HG03139 (cell line): ENCODE data around the gene PPP2R5C.

Experiments used
- ATAC-seq: cut with Tn5 transposase; IDR thresholded peaks from one replicate; pipeline ENCODE4 v1.9.1; 2021; ENCODE audit not compliant: unreplicated experiment

The PPP2R5C gene

GRCh38 chr14:101909371-101910096 lies 148.0 kb downstream of the PPP2R5C start:
- ATAC-seq: no peak

- no peak for ATAC-seq
These were observed 151.3 kb downstream of the PPP2R5C start for GRCh38 chr14:101912841-101913240.

- ATAC-seq: no peak
These were observed 152.6 kb downstream of the PPP2R5C start for GRCh38 chr14:101914083-101914482.

- ATAC-seq: no peak
These were observed 154.6 kb downstream of the PPP2R5C start for GRCh38 chr14:101915871-101916815.

GRCh38 chr14:101916816-101917412 lies 155.4 kb downstream of the PPP2R5C start:
- ATAC-seq: no peak

GRCh38 chr14:101917413-101918017 lies 156.0 kb downstream of the PPP2R5C start:
- ATAC-seq: no peak

GRCh38 chr14:101918065-101918989 lies 156.8 kb downstream of the PPP2R5C start:
- ATAC-seq: no peak

- ATAC-seq: no peak
These were observed 158.8 kb downstream of the PPP2R5C start for GRCh38 chr14:101920271-101920670.

- no peak for ATAC-seq
These were observed 161.4 kb downstream of the PPP2R5C start for GRCh38 chr14:101922866-101923265.

GRCh38 chr14:101925152-101925551 lies 163.6 kb downstream of the PPP2R5C start:
- no peak for ATAC-seq

- ATAC-seq: no peak
These were observed 164.6 kb downstream of the PPP2R5C start for GRCh38 chr14:101926085-101926484.

- no peak for ATAC-seq
These were observed 165.1 kb downstream of the PPP2R5C start for GRCh38 chr14:101926620-101927019.

GRCh38 chr14:101927859-101928258 lies 166.3 kb downstream of the PPP2R5C start:
- no peak for ATAC-seq

GRCh38 chr14:101928415-101928841 lies 166.9 kb downstream of the PPP2R5C start:
- no peak for ATAC-seq

GRCh38 chr14:101929096-101929495 lies 167.6 kb downstream of the PPP2R5C start:
- ATAC-seq: no peak

GRCh38 chr14:101929946-101930345 lies 168.4 kb downstream of the PPP2R5C start:
- ATAC-seq: no peak

GRCh38 chr14:101932673-101933072 lies 171.2 kb downstream of the PPP2R5C start:
- no peak for ATAC-seq

- no peak for ATAC-seq
These were observed 171.7 kb downstream of the PPP2R5C start for GRCh38 chr14:101933209-101933608.

- no peak for ATAC-seq
These were observed 173.2 kb downstream of the PPP2R5C start for GRCh38 chr14:101934601-101935150.
